ENCODE measurements around the gene AKAP8.

Gene AKAP8

GRCh38 chr19:15332311-15332996 is 47.1 kb downstream of the AKAP8 start, which contains the start of gene BRD4:
Gene BRD4, minus strand, starts transcription at chr19:15332539. Its CDS starts 59,440 bp downstream, at chr19:15273099.
- DNase-seq (ENCODE audit: low spot score): peak; percentile 50

GRCh38 chr19:15331419-15332310 is 47.9 kb downstream of the AKAP8 start:
- DNase-seq (ENCODE audit: low spot score): no peak

GRCh38 chr19:15330801-15331418 is 48.7 kb downstream of the AKAP8 start:
- no peak for DNase-seq (ENCODE audit: low spot score)

- DNase-seq (ENCODE audit: low spot score): no peak
These were observed 51.3 kb downstream of the AKAP8 start for GRCh38 chr19:15328312-15328711.

- DNase-seq (ENCODE audit: low spot score): no peak
These were observed 54.6 kb downstream of the AKAP8 start for GRCh38 chr19:15324791-15325519.

GRCh38 chr19:15323496-15324235 is 55.9 kb downstream of the AKAP8 start:
- DNase-seq (ENCODE audit: low spot score): no peak

- DNase-seq (ENCODE audit: low spot score): no peak
These were observed 57.8 kb downstream of the AKAP8 start for GRCh38 chr19:15321739-15322138.

- no peak for DNase-seq (ENCODE audit: low spot score)
These were observed 59.5 kb downstream of the AKAP8 start for GRCh38 chr19:15320116-15320515.

- DNase-seq (ENCODE audit: low spot score): no peak
These were observed 61.3 kb downstream of the AKAP8 start for GRCh38 chr19:15318241-15318691.

GRCh38 chr19:15317392-15318071 is 62.1 kb downstream of the AKAP8 start:
- no peak for DNase-seq (ENCODE audit: low spot score)

GRCh38 chr19:15316498-15316897 is 63.1 kb downstream of the AKAP8 start:
- no peak for DNase-seq (ENCODE audit: low spot score)

GRCh38 chr19:15315101-15315500 is 64.5 kb downstream of the AKAP8 start:
- DNase-seq (ENCODE audit: low spot score): no peak

GRCh38 chr19:15313649-15314279 is 65.8 kb downstream of the AKAP8 start:
- DNase-seq (ENCODE audit: low spot score): no peak

GRCh38 chr19:15307169-15307568 is 72.4 kb downstream of the AKAP8 start:
- DNase-seq (ENCODE audit: low spot score): no peak

- no peak for DNase-seq (ENCODE audit: low spot score)
These were observed 73.8 kb downstream of the AKAP8 start for GRCh38 chr19:15305582-15306334.

GRCh38 chr19:15304140-15304705 is 75.4 kb downstream of the AKAP8 start:
- DNase-seq (ENCODE audit: low spot score): no peak

Measured in putamen (tissue), 1 donor.